Adrenal gland (tissue), 12 donors: Measurements from ENCODE around the gene SLC45A2. TPM values are rescaled to one million over a fixed set of nuclear protein-coding genes. Genes with fewer than 3 reads are reported as not detected.

Source experiments
- DNase-seq, 7 donors: peaks; one replicate each; pipeline ENCODE4 v3.0.0-alpha.2; 2019 to 2020
- H3K27ac ChIP-seq, 5 donors: fragments of 200-600 bp; sonication (generic) in 4 of 5; 1 replicate in 3 of 5; 2 replicates in 2 of 5; pipeline versions ENCODE4 v1.5.1 to v1.8.0; 2016 to 2020; ENCODE audit warnings: mild to moderate bottlenecking in 1 of 5
- H3K27me3 ChIP-seq: fragments of 200-600 bp; 2 replicates; pipeline ENCODE4 v1.8.0; 2021
- H3K36me3 ChIP-seq, 2 donors: fragments of 200-600 bp; replicated peaks in 1 of 2; 1 replicate in 1 of 2; 2 replicates in 1 of 2; pipeline versions ENCODE4 v1.5.1 to v1.8.0; 2018 to 2022
- H3K4me1 ChIP-seq, 2 donors: fragments of 200-600 bp; replicated peaks in 1 of 2; 1 replicate in 1 of 2; 2 replicates in 1 of 2; pipeline versions ENCODE4 v1.5.1 to v1.8.0; 2018 to 2021
- H3K4me3 ChIP-seq, 4 donors: fragments of 200-600 bp; sonication (generic) in 3 of 4; one replicate each; pipeline ENCODE4 v1.5.1; 2016 to 2018
- H3K9me3 ChIP-seq, 3 donors: fragments of 200-600 bp; sonication (generic) in 1 of 3; replicated peaks in 1 of 3; 1 replicate in 2 of 3; 2 replicates in 1 of 3; pipeline versions ENCODE4 v1.5.1 to v1.8.0; 2016 to 2021
- CTCF ChIP-seq, 6 experiments: fragments of 450-650 bp in 4 of 6; fragments of 200-600 bp in 2 of 6; sonication (generic) in 1 of 6; IDR thresholded peaks; 1 replicate in 5 of 6; 2 replicates in 1 of 6; pipeline versions ENCODE4 v1.5.1 to v1.8.0; 2016 to 2021; ENCODE audit warnings: antibody characterized with exemption in 6 of 6, mild to moderate bottlenecking in 2 of 6, moderate library complexity in 1 of 6
- POLR2A ChIP-seq, 2 donors: fragments of 450-650 bp; IDR thresholded peaks; one replicate each; pipeline ENCODE4 v1.6.1; 2017; ENCODE audit warnings: antibody characterized with exemption in 2 of 2, mild to moderate bottlenecking in 2 of 2, moderate library complexity in 1 of 2
- WGBS, 4 donors: extraction: QIAGEN DNeasy Blood & Tissue Kit in 2 of 4; methylation state at CpG; one replicate each; pipeline versions ENCODE4 v1.1.5 to v1.1.7; 2013 to 2017; 5-methylcytosine and 5-hydroxymethylcytosine counted together
- intact Hi-C, 2 donors: fragments of 100-400 bp; cut with DNase I; formaldehyde crosslinking; loops; one replicate each; pipeline versions ENCODE4 v1.14.1 to v1.15.0; 2022 to 2023
- polyA plus RNA-seq, 3 donors: library from polyadenylated mRNA; stranded (reverse); fragments of 200-250 nt in 2 of 3; fragments of 350-450 nt in 1 of 3; fragmentation: Illumina TruSeq in 1 of 3; extraction: RNeasy Lipid Tissue Mini Kit (QIAGEN cat#74804) in 1 of 3; gene quantifications; one replicate each; pipeline ENCODE4 v1.2.3, GENCODE V29; 2013 to 2014
- total RNA-seq, 9 donors: library from RNA; depleted of rRNA in 4 of 9; stranded (reverse); fragments of >200 nt in 4 of 9; fragments of 120-200 nt in 1 of 9; fragmentation: NEBNext Ultra II Directional in 1 of 9; extraction: Animal tissue kit (Norgen Biotek cat#: 25700) in 1 of 9; gene quantifications; one replicate each; pipeline versions ENCODE4 v1.1.0 to v1.2.4, GENCODE V29; 2013 to 2023
- donor health status: healthy with polysubstance abuse.
- donor health status: Bipolar disorder and iron deficiency.
- donor health status: DM: yes; HTN: yes; CAD: no.
- donor health status: DM: no; HTN: no; CAD: no.
- donor health status: DM: no; HTN: no; CAD: no.
- donor health status: DM: yes; HTN: yes; CAD: no.

SLC45A2 gene
- total and polyA plus RNA-seq, 12 donors: 0.03 to 0.44 (median 0.16) TPM; not detected in 9

DNA sequence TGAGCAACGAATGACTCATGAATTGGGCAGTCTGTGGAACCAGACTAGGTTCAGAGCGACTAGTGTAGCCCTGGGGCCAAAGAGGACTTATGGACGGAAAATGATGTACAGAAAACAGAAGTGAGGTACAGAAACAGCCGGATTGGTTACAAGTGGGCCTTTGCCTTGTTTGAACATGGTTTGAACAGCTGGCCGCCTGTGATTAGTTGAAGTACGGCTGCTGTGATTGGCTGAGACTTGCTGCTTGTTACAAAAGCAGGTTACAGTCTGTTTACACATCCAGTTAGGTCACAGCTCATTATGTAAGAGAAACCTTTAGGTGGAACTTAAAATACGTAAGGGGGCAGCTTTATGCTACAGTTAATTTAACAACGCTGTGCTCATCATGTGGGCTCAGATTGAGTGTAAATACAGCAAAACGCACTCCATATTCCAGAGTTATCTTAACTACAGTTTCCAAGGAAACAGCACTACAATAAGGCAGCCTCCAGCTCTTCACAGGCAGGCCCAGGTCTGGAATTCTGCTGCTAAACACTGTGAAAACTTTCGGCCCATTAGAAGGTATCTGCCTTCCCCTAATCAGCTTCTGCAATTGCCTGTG is 16.8 kb upstream of the SLC45A2 start:
- intact Hi-C loops: no loop called here
- Histone ChIP-seq H3K9me3 (no peaks in the 10 kb centered on the region), H3K27ac (peak overlapping the region in 1 of 5 donors; percentile 4), H3K4me1 (peaks cover 0 to 19% of the 10 kb centered on the region in 2 donors), H3K36me3 (peaks cover 0 to 5% of the 10 kb centered on the region in 2 donors), H3K4me3 (no peak overlapping the region), H3K27me3 (no peaks in the 10 kb centered on the region)
- TF ChIP-seq POLR2A (IDR thresholded peaks at IDR 0.05) (no peak), CTCF (IDR thresholded peaks at IDR 0.05) (no peak)
- DNase-seq: peak in 1 of 7 donors; percentile 86
- 73 to 88% (median 86%) methylated on average over 10 of the region's 10 CpGs for WGBS, 4 donors

- peaks cover 0 to 12% of the 10 kb centered on the region in 2 donors for H3K4me1 ChIP-seq
- DNase-seq: no peak
- no peak overlapping the region for H3K27ac ChIP-seq
- no peaks in the 10 kb centered on the region for H3K27me3 ChIP-seq
- no peak overlapping the region for H3K4me3 ChIP-seq
- WGBS, 4 donors: 95 to 98% (median 95%) methylated on average over 4 of the region's 4 CpGs
- intact Hi-C loops: loop anchor here in 1 of 2 donors (5.0 kb wide), 1 partner anchor 467 kb away; no protein-coding TSS in a partner anchor
- H3K9me3 ChIP-seq: no peaks in the 10 kb centered on the region
- H3K36me3 ChIP-seq: peaks cover 0 to 5% of the 10 kb centered on the region in 2 donors
- TF ChIP-seq POLR2A (IDR thresholded peaks at IDR 0.05) (no peak), CTCF (IDR thresholded peaks at IDR 0.05) (no peak)
Observed at GRCh38 chr5:33999978-34000377, 15.5 kb upstream of the SLC45A2 start.

DNA sequence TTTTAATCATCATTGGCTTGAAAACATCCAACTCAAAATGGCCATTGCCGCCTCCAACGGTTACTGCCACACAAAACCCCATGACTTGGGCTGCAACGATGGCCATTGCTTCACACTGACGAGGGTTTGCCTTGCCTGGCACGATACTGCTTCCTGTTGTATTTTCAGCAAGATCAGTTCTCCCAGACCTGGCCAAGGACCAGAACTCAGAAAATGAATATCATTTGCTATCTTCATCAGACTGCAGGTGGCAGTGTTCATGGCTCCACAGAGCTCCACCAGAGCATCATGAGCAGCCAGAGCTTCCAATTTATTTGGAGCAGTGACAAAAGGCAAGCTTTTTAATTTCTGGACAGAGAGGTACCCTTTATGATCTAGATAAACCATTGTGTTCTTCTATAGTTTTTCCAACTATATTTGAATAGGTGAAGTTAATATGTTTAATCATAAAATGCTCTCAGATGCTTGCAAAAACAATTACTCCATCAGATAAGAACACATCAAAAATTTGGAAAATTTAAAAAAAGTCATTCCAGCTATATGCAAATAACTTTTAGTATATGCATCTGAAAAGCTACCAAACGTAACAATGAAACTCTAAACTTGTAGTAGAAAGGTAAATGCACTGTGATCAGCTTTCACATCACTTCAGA is 13.0 kb upstream of the SLC45A2 start:
- DNase-seq: peak; percentile 69 to 94 (median 87)
- WGBS, 4 donors: 22 to 26% (median 24%) methylated on average over 6 of the region's 6 CpGs
- no peak overlapping the region for H3K4me3 ChIP-seq
- TF ChIP-seq POLR2A (IDR thresholded peaks at IDR 0.05) (no peak), CTCF (IDR thresholded peaks at IDR 0.05) (peak; percentile 48 to 82 (median 74))
- no peaks in the 10 kb centered on the region for H3K4me1 ChIP-seq
- H3K36me3 ChIP-seq: no peaks in the 10 kb centered on the region
- no peaks in the 10 kb centered on the region for H3K27me3 ChIP-seq
- peak overlapping the region in 1 of 5 donors; percentile 23 for H3K27ac ChIP-seq
- no peaks in the 10 kb centered on the region for H3K9me3 ChIP-seq
- intact Hi-C loops: loop anchor here in 1 of 2 donors (5.0 kb wide), 1 partner anchor 470 kb away; no protein-coding TSS in a partner anchor

DNA sequence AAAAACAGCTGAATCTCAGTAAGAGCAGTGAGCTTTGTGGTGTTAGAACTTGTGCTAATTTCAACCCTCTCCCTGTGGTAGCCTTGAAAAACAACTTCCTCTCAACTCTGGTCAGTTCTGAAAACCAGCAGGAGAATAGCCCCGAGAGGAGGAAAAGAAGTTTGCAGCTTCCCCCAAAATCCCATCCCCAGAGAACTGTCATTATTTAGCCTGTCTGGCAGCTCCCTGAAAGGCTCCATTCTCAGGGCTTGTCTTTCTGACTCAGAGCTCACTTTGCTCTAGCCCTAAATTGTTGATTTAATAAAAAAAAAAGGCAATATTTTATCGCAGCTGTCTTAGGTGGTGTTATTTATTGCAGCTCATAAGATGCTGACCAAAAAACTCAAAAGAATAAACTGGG is 11.4 kb upstream of the SLC45A2 start:
- intact Hi-C loops: loop anchor here in 1 of 2 donors (5.0 kb wide), 1 partner anchor 471 kb away; no protein-coding TSS in a partner anchor

More for the DNA sequence above, 11.4 kb upstream of the SLC45A2 start:
- 31 to 40% (median 35%) methylated on average over 2 of the region's 2 CpGs for WGBS, 4 donors
- Histone ChIP-seq H3K4me1 (no peaks in the 10 kb centered on the region), H3K9me3 (no peaks in the 10 kb centered on the region), H3K4me3 (no peak overlapping the region), H3K27ac (no peak overlapping the region), H3K36me3 (no peaks in the 10 kb centered on the region), H3K27me3 (no peaks in the 10 kb centered on the region)
- no peak for TF ChIP-seq CTCF (IDR thresholded peaks at IDR 0.05)
- no peak for TF ChIP-seq POLR2A (IDR thresholded peaks at IDR 0.05)
- no peak for DNase-seq
